Gastrocnemius medialis (tissue), 4 donors: Measurements from ENCODE around the gene GRIK3. TPM values are rescaled to one million over a fixed set of nuclear protein-coding genes. Genes with fewer than 3 reads are reported as not detected.

ENCODE experiments used
- ATAC-seq, 2 donors: fragments of 150-250 bp; one replicate each; pipeline ENCODE4 v1.9.1; 2016
- DNase-seq, 2 donors: peaks; one replicate each; pipeline ENCODE4 v3.0.0-alpha.2; 2019
- H3K27ac ChIP-seq, 4 donors: fragments of 200-600 bp; sonication (generic); 1 replicate in 1 of 4; 2 replicates in 3 of 4; pipeline ENCODE4 v1.5.1; 2016 to 2018; ENCODE audit warnings: mild to moderate bottlenecking in 2 of 4, moderate library complexity in 1 of 4
- H3K27me3 ChIP-seq, 3 donors: fragments of 200-600 bp; sonication (generic) in 2 of 3; 1 replicate in 1 of 3; 2 replicates in 2 of 3; pipeline versions ENCODE4 v1.5.1 to v1.6.0; 2016 to 2019; ENCODE audit warnings: mild to moderate bottlenecking in 1 of 3, moderate library complexity in 1 of 3
- H3K36me3 ChIP-seq, 2 donors: fragments of 200-600 bp; sonication (generic) in 1 of 2; one replicate each; pipeline ENCODE4 v1.5.1; 2017 to 2018
- H3K4me1 ChIP-seq, 2 donors: fragments of 200-600 bp; sonication (generic) in 1 of 2; one replicate each; pipeline ENCODE4 v1.5.1; 2016 to 2017; ENCODE audit warnings: mild to moderate bottlenecking in 2 of 2
- H3K4me3 ChIP-seq, 4 donors: fragments of 200-600 bp; sonication (generic) in 3 of 4; 1 replicate in 1 of 4; 2 replicates in 3 of 4; pipeline ENCODE4 v1.5.1; 2016 to 2019; ENCODE audit warnings: mild to moderate bottlenecking in 2 of 4
- H3K9me3 ChIP-seq, 3 donors: fragments of 200-600 bp; sonication (generic) in 2 of 3; 1 replicate in 1 of 3; 2 replicates in 2 of 3; pipeline ENCODE4 v1.5.1; 2016 to 2019
- CTCF ChIP-seq, 5 experiments: fragments of 450-650 bp in 3 of 5; fragments of 200-600 bp in 2 of 5; sonication (generic) in 2 of 5; IDR thresholded peaks in 4 of 5; conservative IDR thresholded peaks in 1 of 5; 1 replicate in 4 of 5; 2 replicates in 1 of 5; pipeline ENCODE4 v1.5.1; 2016 to 2019; ENCODE audit warnings: antibody characterized with exemption in 5 of 5, mild to moderate bottlenecking in 3 of 5, moderate library complexity in 3 of 5
- POLR2A ChIP-seq, 2 donors: fragments of 450-650 bp; IDR thresholded peaks; one replicate each; pipeline ENCODE4 v1.6.1; 2017; ENCODE audit warnings: antibody characterized with exemption in 2 of 2, mild to moderate bottlenecking in 2 of 2, moderate library complexity in 2 of 2
- in situ Hi-C, 4 donors: fragments of 200-750 bp; cut with MboI; loops; one replicate each; pipeline versions ENCODE4 v1.15.0 to v1.8.0; 2017; ENCODE audit warnings: low sequenced_read_pairs in 4 of 4
- intact Hi-C: fragments of 100-400 bp; cut with DNase I; formaldehyde crosslinking; loops from one replicate; pipeline ENCODE4 v1.15.1; 2023; ENCODE audit warnings: low total_unique reads
- total RNA-seq, 4 donors: library from RNA; depleted of rRNA; stranded (reverse); fragments of >200 nt; gene quantifications; one replicate each; pipeline versions ENCODE4 v1.1.0 to v1.2.3, GENCODE V29; 2016

The GRIK3 gene
- total RNA-seq, 4 donors from 2014 or later: 0.13 to 0.22 (median 0.13) TPM; not detected in 1

GRCh38 chr1:36847186-36847585 lies 187.1 kb downstream of the GRIK3 start:
- H3K27me3 ChIP-seq: peaks cover 2 to 20% (median 4%) of the 10 kb centered on the region in 3 donors
- no peak for TF ChIP-seq POLR2A (IDR thresholded peaks at IDR 0.05)
- no peak for TF ChIP-seq CTCF (IDR thresholded peaks at IDR 0.05 in 4 of 5, conservative IDR thresholded peaks at IDR 0.05 in 1 of 5)
- in situ Hi-C loops (no loop called here), intact Hi-C loops (no loop called here)
- H3K4me1 ChIP-seq: no peaks in the 10 kb centered on the region
- H3K36me3 ChIP-seq: no peaks in the 10 kb centered on the region
- H3K4me3 ChIP-seq: no peak overlapping the region
- H3K27ac ChIP-seq: no peak overlapping the region
- DNase-seq (no peak), ATAC-seq (no peak)
- H3K9me3 ChIP-seq: no peaks in the 10 kb centered on the region

- in situ Hi-C loops (no loop called here), intact Hi-C loops (no loop called here)
- Histone ChIP-seq H3K27ac (no peak overlapping the region), H3K36me3 (no peaks in the 10 kb centered on the region), H3K4me1 (no peaks in the 10 kb centered on the region), H3K27me3 (peaks cover 3 to 19% (median 7%) of the 10 kb centered on the region in 3 donors), H3K4me3 (no peak overlapping the region), H3K9me3 (no peaks in the 10 kb centered on the region)
- no peak for ATAC-seq
- TF ChIP-seq POLR2A (IDR thresholded peaks at IDR 0.05) (no peak), CTCF (IDR thresholded peaks at IDR 0.05 in 4 of 5, conservative IDR thresholded peaks at IDR 0.05 in 1 of 5) (no peak)
- no peak for DNase-seq
Observed at GRCh38 chr1:36846357-36846756, 188.0 kb downstream of the GRIK3 start.

GRCh38 chr1:36845802-36846201 lies 188.5 kb downstream of the GRIK3 start:
- H3K36me3 ChIP-seq: no peaks in the 10 kb centered on the region
- intact Hi-C loops (no loop called here), in situ Hi-C loops (no loop called here)
- ATAC-seq (no peak), DNase-seq (no peak)
- H3K4me1 ChIP-seq: no peaks in the 10 kb centered on the region
- no peak for TF ChIP-seq CTCF (IDR thresholded peaks at IDR 0.05 in 4 of 5, conservative IDR thresholded peaks at IDR 0.05 in 1 of 5)
- no peak for TF ChIP-seq POLR2A (IDR thresholded peaks at IDR 0.05)
- peaks cover 3 to 19% (median 8%) of the 10 kb centered on the region in 3 donors for H3K27me3 ChIP-seq
- H3K4me3 ChIP-seq: no peak overlapping the region
- no peaks in the 10 kb centered on the region for H3K9me3 ChIP-seq
- H3K27ac ChIP-seq: no peak overlapping the region

- Histone ChIP-seq H3K4me1 (no peaks in the 10 kb centered on the region), H3K27ac (no peak overlapping the region), H3K9me3 (no peaks in the 10 kb centered on the region), H3K4me3 (no peak overlapping the region), H3K36me3 (no peaks in the 10 kb centered on the region), H3K27me3 (peaks cover 3 to 21% (median 5%) of the 10 kb centered on the region in 3 donors)
- in situ Hi-C loops (no loop called here), intact Hi-C loops (no loop called here)
- ATAC-seq: no peak
- DNase-seq: no peak
- TF ChIP-seq POLR2A (IDR thresholded peaks at IDR 0.05) (no peak), CTCF (IDR thresholded peaks at IDR 0.05 in 4 of 5, conservative IDR thresholded peaks at IDR 0.05 in 1 of 5) (no peak)
Observed at GRCh38 chr1:36844917-36845316, 189.4 kb downstream of the GRIK3 start.
